Measurements from ENCODE around the gene DCTN3. TPM values are rescaled to one million over a fixed set of nuclear protein-coding genes. Genes with fewer than 3 reads are reported as not detected.

Gene DCTN3
- total and polyA plus RNA-seq, 9 of the 15 experiments (the other 6 are each of a cell fraction or from before 2014, with no cell fraction given): 11.0 to 51.0 (median 41.9) TPM

DNA sequence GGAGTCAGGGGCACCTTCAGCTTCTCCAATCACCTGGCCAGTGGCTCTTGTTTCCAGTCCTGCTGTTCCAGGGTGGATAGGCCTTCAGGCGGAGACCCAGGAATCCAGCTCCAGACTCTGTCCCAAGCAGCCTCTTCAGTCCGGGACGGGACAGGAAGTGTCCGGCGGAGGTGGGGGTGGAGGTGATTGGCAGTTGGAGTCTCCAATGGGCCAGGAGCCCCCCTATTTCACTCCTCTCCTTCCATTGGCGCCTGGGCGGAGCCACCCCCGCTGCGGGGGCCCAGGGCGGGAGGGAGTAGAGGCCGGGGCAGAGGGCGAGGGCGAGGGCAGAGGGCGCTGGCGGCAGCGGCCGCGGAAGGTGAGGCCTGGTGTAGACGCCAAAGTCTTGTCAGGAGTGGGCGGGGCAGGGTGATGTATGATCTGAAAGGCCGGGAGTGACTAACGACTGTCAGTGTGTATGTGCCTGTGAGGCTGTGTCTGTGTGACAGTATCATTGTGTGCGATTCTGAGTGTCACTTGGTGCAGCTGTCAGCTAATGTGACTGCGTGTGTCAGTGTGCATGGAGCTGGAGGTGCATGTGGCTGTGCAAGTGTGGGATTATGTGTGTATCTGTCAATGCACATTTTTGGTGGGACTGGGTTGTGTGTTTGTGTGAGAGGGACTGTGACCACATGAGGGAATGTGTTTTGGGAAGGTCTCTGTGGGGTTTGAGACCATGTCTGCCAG, 31.7 kb upstream of the DCTN3 start, which contains the start of gene IL11RA (continued):
- TF ChIP-seq, protein P1, sequence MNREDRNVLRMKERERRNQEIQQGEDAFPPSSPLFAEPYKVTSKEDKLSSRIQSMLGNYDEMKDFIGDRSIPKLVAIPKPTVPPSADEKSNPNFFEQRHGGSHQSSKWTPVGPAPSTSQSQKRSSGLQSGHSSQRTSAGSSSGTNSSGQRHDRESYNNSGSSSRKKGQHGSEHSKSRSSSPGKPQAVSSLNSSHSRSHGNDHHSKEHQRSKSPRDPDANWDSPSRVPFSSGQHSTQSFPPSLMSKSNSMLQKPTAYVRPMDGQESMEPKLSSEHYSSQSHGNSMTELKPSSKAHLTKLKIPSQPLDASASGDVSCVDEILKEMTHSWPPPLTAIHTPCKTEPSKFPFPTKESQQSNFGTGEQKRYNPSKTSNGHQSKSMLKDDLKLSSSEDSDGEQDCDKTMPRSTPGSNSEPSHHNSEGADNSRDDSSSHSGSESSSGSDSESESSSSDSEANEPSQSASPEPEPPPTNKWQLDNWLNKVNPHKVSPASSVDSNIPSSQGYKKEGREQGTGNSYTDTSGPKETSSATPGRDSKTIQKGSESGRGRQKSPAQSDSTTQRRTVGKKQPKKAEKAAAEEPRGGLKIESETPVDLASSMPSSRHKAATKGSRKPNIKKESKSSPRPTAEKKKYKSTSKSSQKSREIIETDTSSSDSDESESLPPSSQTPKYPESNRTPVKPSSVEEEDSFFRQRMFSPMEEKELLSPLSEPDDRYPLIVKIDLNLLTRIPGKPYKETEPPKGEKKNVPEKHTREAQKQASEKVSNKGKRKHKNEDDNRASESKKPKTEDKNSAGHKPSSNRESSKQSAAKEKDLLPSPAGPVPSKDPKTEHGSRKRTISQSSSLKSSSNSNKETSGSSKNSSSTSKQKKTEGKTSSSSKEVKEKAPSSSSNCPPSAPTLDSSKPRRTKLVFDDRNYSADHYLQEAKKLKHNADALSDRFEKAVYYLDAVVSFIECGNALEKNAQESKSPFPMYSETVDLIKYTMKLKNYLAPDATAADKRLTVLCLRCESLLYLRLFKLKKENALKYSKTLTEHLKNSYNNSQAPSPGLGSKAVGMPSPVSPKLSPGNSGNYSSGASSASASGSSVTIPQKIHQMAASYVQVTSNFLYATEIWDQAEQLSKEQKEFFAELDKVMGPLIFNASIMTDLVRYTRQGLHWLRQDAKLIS (CRISPR knock-in tag; IDR thresholded peaks at IDR 0.05): no peak
- TF ChIP-seq MTF1 (CRISPR knock-in tag; IDR thresholded peaks at IDR 0.05; ENCODE audit: borderline replicate concordance): no peak
- TF ChIP-seq ZNF354B (CRISPR knock-in tag; IDR thresholded peaks at IDR 0.05): no peak
- 0 out of 2 replicates have a peak, but pooled peaks have one; percentile 18 for TF ChIP-seq TARDBP (IDR thresholded peaks at IDR 0.05)
- TF ChIP-seq, protein P2, sequence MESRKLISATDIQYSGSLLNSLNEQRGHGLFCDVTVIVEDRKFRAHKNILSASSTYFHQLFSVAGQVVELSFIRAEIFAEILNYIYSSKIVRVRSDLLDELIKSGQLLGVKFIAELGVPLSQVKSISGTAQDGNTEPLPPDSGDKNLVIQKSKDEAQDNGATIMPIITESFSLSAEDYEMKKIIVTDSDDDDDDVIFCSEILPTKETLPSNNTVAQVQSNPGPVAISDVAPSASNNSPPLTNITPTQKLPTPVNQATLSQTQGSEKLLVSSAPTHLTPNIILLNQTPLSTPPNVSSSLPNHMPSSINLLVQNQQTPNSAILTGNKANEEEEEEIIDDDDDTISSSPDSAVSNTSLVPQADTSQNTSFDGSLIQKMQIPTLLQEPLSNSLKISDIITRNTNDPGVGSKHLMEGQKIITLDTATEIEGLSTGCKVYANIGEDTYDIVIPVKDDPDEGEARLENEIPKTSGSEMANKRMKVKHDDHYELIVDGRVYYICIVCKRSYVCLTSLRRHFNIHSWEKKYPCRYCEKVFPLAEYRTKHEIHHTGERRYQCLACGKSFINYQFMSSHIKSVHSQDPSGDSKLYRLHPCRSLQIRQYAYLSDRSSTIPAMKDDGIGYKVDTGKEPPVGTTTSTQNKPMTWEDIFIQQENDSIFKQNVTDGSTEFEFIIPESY (CRISPR knock-in tag; IDR thresholded peaks at IDR 0.05): no peak
- peak; percentile 44 for TF ChIP-seq TBP (optimal IDR thresholded peaks at IDR 0.05; ENCODE audit: low read depth, low read length)
- no peak for TF ChIP-seq E2F3 (CRISPR knock-in tag; IDR thresholded peaks at IDR 0.05)
- no peak for TF ChIP-seq SMAD2 (IDR thresholded peaks at IDR 0.05; ENCODE audit: low read depth, low read length)
- no peak for TF ChIP-seq ZNF589 (CRISPR knock-in tag; IDR thresholded peaks at IDR 0.05; ENCODE audit: low read depth)
- no peak for TF ChIP-seq JUN (IDR thresholded peaks at IDR 0.05; ENCODE audit: borderline replicate concordance, low read depth, low read length)
- TF ChIP-seq JUN (CRISPR knock-in tag; IDR thresholded peaks at IDR 0.05; ENCODE audit: borderline replicate concordance): no peak
- TF ChIP-seq, protein P3, sequence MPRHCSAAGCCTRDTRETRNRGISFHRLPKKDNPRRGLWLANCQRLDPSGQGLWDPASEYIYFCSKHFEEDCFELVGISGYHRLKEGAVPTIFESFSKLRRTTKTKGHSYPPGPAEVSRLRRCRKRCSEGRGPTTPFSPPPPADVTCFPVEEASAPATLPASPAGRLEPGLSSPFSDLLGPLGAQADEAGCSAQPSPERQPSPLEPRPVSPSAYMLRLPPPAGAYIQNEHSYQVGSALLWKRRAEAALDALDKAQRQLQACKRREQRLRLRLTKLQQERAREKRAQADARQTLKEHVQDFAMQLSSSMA (CRISPR knock-in tag; IDR thresholded peaks at IDR 0.05): peak; percentile 65; the same call in 1 of the 2 replicates
- peak; percentile 38 for TF ChIP-seq ARID1B (IDR thresholded peaks at IDR 0.05)
- TF ChIP-seq TEAD2 (tag; IDR thresholded peaks at IDR 0.05): no peak
- TF ChIP-seq SNRNP70 (optimal IDR thresholded peaks at IDR 0.05; ENCODE audit: low read depth, low read length): no peak
- no peak for TF ChIP-seq SRSF7 (optimal IDR thresholded peaks at IDR 0.05; ENCODE audit: low read depth, low read length)
- TF ChIP-seq SMARCA4 (IDR thresholded peaks at IDR 0.05): peak; percentile 60; the same call in 1 of the 2 replicates
- TF ChIP-seq ZNF146 (CRISPR knock-in tag; IDR thresholded peaks at IDR 0.05; ENCODE audit: unreplicated experiment): no peak
- TF ChIP-seq LARP7 (IDR thresholded peaks at IDR 0.05): no peak
- no peak for TF ChIP-seq RCOR1 (IDR thresholded peaks at IDR 0.05; ENCODE audit: borderline replicate concordance in 1 of 2, low read depth in 2 of 2, low read length in 2 of 2)
- TF ChIP-seq ZNF217 (CRISPR knock-in tag; IDR thresholded peaks at IDR 0.05): no peak
- TF ChIP-seq, protein P4, sequence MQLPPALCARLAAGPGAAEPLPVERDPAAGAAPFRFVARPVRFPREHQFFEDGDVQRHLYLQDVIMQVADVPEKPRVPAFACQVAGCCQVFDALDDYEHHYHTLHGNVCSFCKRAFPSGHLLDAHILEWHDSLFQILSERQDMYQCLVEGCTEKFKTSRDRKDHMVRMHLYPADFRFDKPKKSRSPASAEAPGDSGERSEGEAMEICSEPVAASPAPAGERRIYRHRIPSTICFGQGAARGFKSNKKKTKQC (CRISPR knock-in tag; IDR thresholded peaks at IDR 0.05): no peak
- TF ChIP-seq XRCC3 (IDR thresholded peaks at IDR 0.05): no peak
- TF ChIP-seq POLR3A (IDR thresholded peaks at IDR 0.05; ENCODE audit: borderline replicate concordance, extremely low read depth, insufficient read depth, insufficient read length): no peak

Data from K562 (cell line).